ENCODE results near the gene OR6X1. TPM values are rescaled to one million over a fixed set of nuclear protein-coding genes. Genes with fewer than 3 reads are reported as not detected.

The OR6X1 gene
- total and polyA plus RNA-seq, 7 donors, result not detected

DNA sequence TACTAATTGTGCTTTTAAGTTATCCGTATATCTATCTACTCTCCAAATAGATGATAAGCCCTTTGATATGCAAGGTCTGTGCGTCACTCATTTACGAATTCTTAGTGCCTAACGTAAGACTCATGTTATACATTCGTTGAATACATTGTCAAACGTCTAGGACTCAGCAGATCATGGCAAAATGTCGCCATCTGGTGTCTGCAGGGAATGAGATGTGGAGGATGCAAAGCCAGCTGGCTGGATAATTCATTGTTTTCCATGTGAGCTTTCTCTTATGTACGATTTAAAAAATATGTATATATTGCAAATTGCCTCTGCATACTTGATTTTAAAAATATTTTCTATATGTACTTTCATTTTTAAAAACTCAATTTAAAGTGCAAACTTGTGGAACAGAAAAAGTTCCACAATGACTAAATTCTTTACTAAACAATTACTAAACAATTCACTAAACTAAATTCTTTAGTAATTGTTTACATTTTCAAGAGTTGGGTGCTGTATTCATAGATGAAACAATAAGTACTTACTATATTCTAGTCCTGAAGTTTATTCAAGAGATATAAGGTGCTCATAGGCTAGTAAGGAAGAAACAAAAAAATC, 46.6 kb downstream of the OR6X1 start:
- no peaks in the 10 kb centered on the region for H3K27me3 ChIP-seq (ENCODE audit: insufficient read depth in 3 of 3, low read length in 2 of 3)
- no peaks in the 10 kb centered on the region for H3K4me1 ChIP-seq
- intact Hi-C loops (cut with DNase I), result loop anchor here (1.0 to 10.0 kb wide), 4 partner anchors 66 to 193 kb away; no protein-coding TSS in a partner anchor
- H3K9me3 ChIP-seq, result no peaks in the 10 kb centered on the region
- TF ChIP-seq, protein P1, sequence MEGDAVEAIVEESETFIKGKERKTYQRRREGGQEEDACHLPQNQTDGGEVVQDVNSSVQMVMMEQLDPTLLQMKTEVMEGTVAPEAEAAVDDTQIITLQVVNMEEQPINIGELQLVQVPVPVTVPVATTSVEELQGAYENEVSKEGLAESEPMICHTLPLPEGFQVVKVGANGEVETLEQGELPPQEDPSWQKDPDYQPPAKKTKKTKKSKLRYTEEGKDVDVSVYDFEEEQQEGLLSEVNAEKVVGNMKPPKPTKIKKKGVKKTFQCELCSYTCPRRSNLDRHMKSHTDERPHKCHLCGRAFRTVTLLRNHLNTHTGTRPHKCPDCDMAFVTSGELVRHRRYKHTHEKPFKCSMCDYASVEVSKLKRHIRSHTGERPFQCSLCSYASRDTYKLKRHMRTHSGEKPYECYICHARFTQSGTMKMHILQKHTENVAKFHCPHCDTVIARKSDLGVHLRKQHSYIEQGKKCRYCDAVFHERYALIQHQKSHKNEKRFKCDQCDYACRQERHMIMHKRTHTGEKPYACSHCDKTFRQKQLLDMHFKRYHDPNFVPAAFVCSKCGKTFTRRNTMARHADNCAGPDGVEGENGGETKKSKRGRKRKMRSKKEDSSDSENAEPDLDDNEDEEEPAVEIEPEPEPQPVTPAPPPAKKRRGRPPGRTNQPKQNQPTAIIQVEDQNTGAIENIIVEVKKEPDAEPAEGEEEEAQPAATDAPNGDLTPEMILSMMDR (IDR thresholded peaks at IDR 0.05), result peak; percentile 85
- DNase-seq (peak in 1 of 2 donors; percentile 25), ATAC-seq (peak; percentile 74 to 94 (median 84))
- H3K4me3 ChIP-seq, result no peak overlapping the region
- 2 to 6% (median 5%) methylated on average over 8 of the region's 8 CpGs for WGBS, 3 donors
- H3K36me3 ChIP-seq (ENCODE audit: insufficient read depth in 1 of 2, low read depth in 1 of 2), result no peaks in the 10 kb centered on the region
- H3K27ac ChIP-seq, result no peak overlapping the region

DNA sequence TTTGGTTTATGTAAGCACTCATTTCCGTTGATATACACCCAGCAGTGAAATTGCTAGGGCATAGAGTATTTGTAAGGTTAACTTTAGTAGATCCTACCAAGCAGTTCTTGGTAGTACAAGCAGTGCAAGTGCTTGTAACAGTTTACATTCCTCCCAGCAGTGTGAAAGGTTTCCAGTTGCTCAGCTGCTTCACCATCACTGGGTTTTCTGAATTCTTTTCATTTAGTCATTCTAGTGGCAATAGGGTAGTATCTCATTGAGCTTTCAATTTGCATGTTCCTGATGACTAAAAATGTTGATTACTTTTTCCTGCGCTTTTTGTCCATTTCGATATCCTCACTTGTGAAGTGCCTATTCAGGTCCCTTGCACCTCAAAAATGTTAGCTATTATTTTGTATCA, 47.1 kb downstream of the OR6X1 start:
- no peak for DNase-seq
- ATAC-seq, result peak in 2 of 4 donors; percentile 29 to 44
- H3K27ac ChIP-seq, result no peak overlapping the region
- H3K27me3 ChIP-seq (ENCODE audit: insufficient read depth in 3 of 3, low read length in 2 of 3), result no peaks in the 10 kb centered on the region
- peaks cover under 1% of the 10 kb centered on the region for H3K4me1 ChIP-seq
- H3K4me3 ChIP-seq, result no peak overlapping the region
- TF ChIP-seq, protein P1 (IDR thresholded peaks at IDR 0.05), result no peak
- WGBS, 3 donors, result 92 to 95% (median 93%) methylated on average over 3 of the region's 3 CpGs
- H3K36me3 ChIP-seq (ENCODE audit: insufficient read depth in 1 of 2, low read depth in 1 of 2), result no peaks in the 10 kb centered on the region
- no peaks in the 10 kb centered on the region for H3K9me3 ChIP-seq
- intact Hi-C loops (cut with DNase I), result loop anchor here (1.0 to 10.0 kb wide), 4 partner anchors 66 to 192 kb away; no protein-coding TSS in a partner anchor

DNA sequence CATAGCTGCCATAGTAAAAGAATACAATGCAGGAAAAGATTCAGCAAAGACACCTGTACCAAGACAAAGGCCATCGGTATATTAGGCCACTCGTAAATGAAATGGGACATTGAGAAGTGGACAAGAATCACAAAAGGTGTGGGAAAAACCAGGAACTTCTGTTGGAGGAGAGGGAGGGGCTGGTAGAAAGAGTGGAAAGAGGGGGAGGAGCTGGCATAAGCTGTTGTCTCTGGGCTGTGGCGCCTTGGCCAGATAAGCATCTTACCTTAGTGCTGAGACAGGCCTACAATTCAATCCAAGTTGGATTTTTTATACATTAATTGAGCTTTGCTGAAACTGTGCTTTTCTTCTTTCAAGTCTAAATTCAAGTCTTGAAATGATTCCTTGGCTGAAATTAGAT, 50.0 kb downstream of the OR6X1 start:
- no peaks in the 10 kb centered on the region for H3K36me3 ChIP-seq (ENCODE audit: insufficient read depth in 1 of 2, low read depth in 1 of 2)
- H3K4me1 ChIP-seq, result peaks cover 5% of the 10 kb centered on the region
- DNase-seq (no peak), ATAC-seq (no peak)
- no peaks in the 10 kb centered on the region for H3K27me3 ChIP-seq (ENCODE audit: insufficient read depth in 3 of 3, low read length in 2 of 3)
- H3K27ac ChIP-seq, result no peak overlapping the region
- WGBS, 3 donors, result 96 to 97% (median 97%) methylated on average over 3 of the region's 3 CpGs
- TF ChIP-seq, protein P1 (IDR thresholded peaks at IDR 0.05), result no peak
- intact Hi-C loops (cut with DNase I), result loop anchor here in 1 of 2 donors (10.0 kb wide), 1 partner anchor 190 kb away; no protein-coding TSS in a partner anchor
- no peak overlapping the region for H3K4me3 ChIP-seq
- no peaks in the 10 kb centered on the region for H3K9me3 ChIP-seq

Other genes starting within 250 kb of the OR6X1 start
- 10 to 100 TPM; 11.1 to 69.0 (median 26.4) TPM for gene SCN3B, start 99.9 kb downstream of the OR6X1 start, total RNA-seq
- gene SCN3B, start 99.9 kb downstream of the OR6X1 start, polyA plus RNA-seq, result 10 to 100 TPM; 15.6 to 42.1 (median 17.2) TPM
- 10 to 100 TPM in 1 of 4 donors, 1 to 10 TPM in 3; 5.5 to 13.8 (median 7.7) TPM for gene ZNF202, start 12.9 kb downstream of the OR6X1 start, total RNA-seq
- gene ZNF202, start 12.9 kb downstream of the OR6X1 start, polyA plus RNA-seq, result 10 to 100 TPM in 2 of 3 donors, 1 to 10 TPM in 1; 5.9 to 11.9 (median 10.7) TPM
- not detected for gene OR6M1, start 51.8 kb upstream of the OR6X1 start, total RNA-seq
- gene OR6M1, start 51.8 kb upstream of the OR6X1 start, polyA plus RNA-seq, result not detected
- gene TMEM225, start 131.2 kb upstream of the OR6X1 start, total RNA-seq, result not detected
- not detected for gene TMEM225, start 131.2 kb upstream of the OR6X1 start, polyA plus RNA-seq
- gene OR8D4, start 147.6 kb upstream of the OR6X1 start, total RNA-seq, result not detected
- gene OR8D4, start 147.6 kb upstream of the OR6X1 start, polyA plus RNA-seq, result not detected
- gene OR4D5, start 185.1 kb upstream of the OR6X1 start, total RNA-seq, result not detected
- not detected for gene OR4D5, start 185.1 kb upstream of the OR6X1 start, polyA plus RNA-seq
- gene OR6T1, start 189.3 kb upstream of the OR6X1 start, total RNA-seq, result not detected
- gene OR6T1, start 189.3 kb upstream of the OR6X1 start, polyA plus RNA-seq, result not detected
- gene OR10S1, start 223.3 kb upstream of the OR6X1 start, total RNA-seq, result not detected
- gene OR10S1, start 223.3 kb upstream of the OR6X1 start, polyA plus RNA-seq, result not detected
- gene OR10G6, start 240.6 kb upstream of the OR6X1 start, total RNA-seq, result not detected
- not detected for gene OR10G6, start 240.6 kb upstream of the OR6X1 start, polyA plus RNA-seq